Bone marrow (tissue), 2 donors: ENCODE data around the gene KCNK18.

Experiments
- DNase-seq, 2 donors: peaks; one replicate each; lab custom pipeline; 2025; lab: John Stamatoyannopoulos, UW

The KCNK18 gene

DNA sequence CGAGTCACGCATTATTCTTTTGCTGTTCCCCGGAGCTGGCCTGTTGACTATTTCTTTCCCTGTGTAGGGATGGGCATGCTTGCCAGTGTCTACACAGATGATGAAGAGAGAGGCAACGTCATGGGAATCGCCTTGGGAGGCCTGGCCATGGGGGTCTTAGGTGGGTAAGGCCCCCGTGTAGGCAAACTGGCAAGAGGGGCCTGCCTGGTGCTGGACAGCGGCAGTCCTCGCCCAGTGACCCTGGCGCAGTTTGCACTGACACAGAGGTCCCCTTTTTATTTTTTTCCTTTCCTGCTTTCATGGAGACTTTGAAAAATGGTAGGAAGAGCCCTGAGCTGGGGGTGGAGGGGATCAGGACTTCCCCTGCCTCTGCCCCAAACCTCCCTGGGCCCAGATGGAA, 57.0 kb downstream of the KCNK18 start:
- DNase-seq: no peak

DNA sequence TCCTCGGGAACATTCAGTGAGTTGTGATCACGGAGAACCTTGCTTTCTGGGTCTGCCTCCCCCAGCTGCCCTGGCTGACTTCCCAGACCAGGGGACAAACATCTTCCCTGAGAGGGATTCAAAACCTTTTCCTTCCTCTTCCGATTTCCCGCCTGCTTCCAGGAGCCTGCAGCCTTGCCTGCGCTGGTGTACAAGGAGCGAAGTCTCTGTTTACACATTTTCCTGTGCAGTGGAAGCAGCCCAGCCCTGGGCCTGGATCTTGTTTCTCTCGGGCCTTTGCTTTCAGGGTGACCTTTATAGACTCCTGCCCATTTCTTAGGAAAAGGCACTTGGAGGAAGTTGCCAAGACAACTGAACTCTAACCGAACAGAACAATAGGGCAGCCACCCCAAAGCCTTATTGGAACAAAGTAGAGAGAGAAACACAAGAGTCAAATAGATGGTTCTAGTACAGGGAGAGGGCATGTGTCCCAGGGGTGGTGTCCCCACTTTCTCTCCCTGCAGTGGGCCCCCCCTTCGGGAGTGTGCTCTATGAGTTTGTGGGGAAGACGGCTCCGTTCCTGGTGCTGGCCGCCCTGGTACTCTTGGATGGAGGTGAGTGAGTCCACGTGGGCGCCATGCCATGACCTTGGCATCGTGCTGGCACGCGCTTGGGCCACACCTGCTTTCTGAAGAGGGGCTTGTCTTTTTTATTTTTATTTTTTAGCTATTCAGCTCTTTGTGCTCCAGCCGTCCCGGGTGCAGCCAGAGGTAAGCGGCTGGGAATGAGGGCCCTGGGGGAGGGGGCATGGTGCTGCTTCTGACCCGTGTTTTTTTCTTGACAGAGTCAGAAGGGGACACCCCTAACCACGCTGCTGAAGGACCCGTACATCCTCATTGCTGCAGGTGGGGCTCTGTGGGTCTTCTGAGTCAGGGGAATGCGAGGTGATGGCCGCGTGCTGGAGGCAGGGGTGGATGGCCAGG, 57.8 kb downstream of the KCNK18 start:
- no peak for DNase-seq

DNA sequence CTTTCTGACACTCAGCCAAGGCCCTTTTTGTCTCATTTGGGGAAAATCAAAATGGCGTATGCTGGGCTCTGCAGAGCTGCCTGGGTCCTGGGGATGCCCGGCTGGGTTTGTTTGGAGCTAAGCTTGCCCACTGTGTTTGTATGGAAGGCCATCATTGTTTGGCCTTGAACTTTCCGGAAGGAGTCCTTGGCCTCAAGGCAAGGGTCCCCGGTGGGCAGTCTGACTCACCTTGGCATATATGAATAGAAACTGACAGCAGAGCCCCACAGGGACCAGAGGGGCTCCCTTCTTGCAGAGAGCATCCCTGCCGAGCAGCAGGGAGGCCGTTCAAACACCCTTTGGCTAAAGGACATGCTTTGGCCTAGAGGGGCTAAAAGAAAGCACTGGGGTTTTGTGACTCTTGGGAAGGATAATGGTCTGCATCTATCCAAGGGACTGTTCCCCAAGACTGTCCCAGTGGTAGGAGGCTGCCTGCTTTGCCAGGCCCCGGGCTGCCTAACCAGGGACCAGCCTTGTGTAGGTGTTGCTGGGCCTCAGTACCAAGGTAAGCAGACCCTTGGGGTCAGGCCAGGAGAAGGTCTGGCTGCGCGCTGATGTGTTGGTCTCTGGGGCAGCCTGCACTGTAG, 58.7 kb downstream of the KCNK18 start:
- DNase-seq: no peak

DNA sequence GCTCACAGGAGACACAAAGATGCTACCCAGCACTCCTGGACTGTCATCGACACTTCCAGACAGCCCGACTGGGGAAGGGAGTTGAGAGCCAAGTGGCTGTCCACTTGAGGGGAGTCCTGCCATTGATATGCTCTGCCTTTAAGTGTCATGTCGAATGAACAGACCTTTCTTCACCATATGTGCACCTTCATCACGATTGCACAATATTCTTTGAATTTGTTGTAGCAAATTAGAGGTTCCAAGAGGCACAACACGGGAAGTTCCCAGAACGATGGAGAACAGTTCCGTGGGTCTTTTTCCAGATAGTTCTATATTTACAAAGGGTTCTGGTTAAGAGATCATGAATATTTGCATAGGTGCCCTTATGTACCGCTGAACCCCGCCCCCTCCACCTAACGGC, 59.6 kb downstream of the KCNK18 start:
- no peak for DNase-seq

DNA sequence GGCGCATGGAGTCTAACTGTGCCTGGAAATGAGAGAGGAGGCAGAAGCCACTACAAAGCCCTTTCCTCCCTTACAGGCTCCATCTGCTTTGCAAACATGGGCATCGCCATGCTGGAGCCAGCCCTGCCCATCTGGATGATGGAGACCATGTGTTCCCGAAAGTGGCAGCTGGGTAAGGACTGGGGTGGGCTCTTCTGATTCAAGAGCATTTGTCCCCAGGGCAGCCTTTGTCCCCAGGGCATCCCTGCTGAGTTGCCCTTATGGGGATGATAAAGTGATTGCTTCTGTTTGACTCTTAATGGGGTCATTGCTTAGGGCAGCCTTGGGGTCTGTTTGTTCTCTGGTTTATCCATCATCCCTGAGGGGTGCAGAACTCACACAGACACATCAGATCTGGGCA, 60.4 kb downstream of the KCNK18 start:
- no peak for DNase-seq

- no peak for DNase-seq
These were observed 62.0 kb downstream of the KCNK18 start for GRCh38 chr10:117259279-117259678.
